Measurements from ENCODE around the gene ANXA8.
"Not testable (repeated sequence)": the region's sequence is repeated elsewhere in the genome, so short reads cannot be mapped to it uniquely, and the experiment has no call there.

The ANXA8 gene

GRCh38 chr10:47483923-47484322 lies at the start of gene ANXA8:
Gene ANXA8, minus strand, starts transcription at chr10:47484115. Its CDS starts 182 bp downstream, at chr10:47483933.
- H3K27ac ChIP-seq: not testable (repeated sequence)

GRCh38 chr10:47523475-47523874 lies 39.6 kb upstream of the ANXA8 start, which contains the start of gene AGAP9:
Gene AGAP9, minus strand, starts transcription at chr10:47523638. Its CDS starts 112 bp downstream, at chr10:47523526.
- not testable (repeated sequence) for H3K27ac ChIP-seq

- H3K27ac ChIP-seq: peak overlapping the region; percentile 56
Measured at GRCh38 chr10:47502313-47502712, 18.4 kb upstream of the ANXA8 start.

GRCh38 chr10:47494226-47494625 lies 10.3 kb upstream of the ANXA8 start:
- not testable (repeated sequence) for H3K27ac ChIP-seq

GRCh38 chr10:47491600-47491999 lies 7.7 kb upstream of the ANXA8 start, which contains the start of gene FAM25G:
Gene FAM25G, minus strand, starts transcription at chr10:47491700. Its CDS starts 26 bp downstream, at chr10:47491674.
- not testable (repeated sequence) for H3K27ac ChIP-seq

- not testable (repeated sequence) for H3K27ac ChIP-seq
Measured at GRCh38 chr10:47489630-47490029, 5.7 kb upstream of the ANXA8 start.

- H3K27ac ChIP-seq: not testable (repeated sequence)
Measured at GRCh38 chr10:47485943-47486342, 2.0 kb upstream of the ANXA8 start.

- not testable (repeated sequence) for H3K27ac ChIP-seq
Measured at GRCh38 chr10:47484786-47485185, 871 bp upstream of the ANXA8 start.

- H3K27ac ChIP-seq: not testable (repeated sequence)
Measured at GRCh38 chr10:47482367-47482766, 1.5 kb downstream of the ANXA8 start.

GRCh38 chr10:47481768-47482181 lies 2.1 kb downstream of the ANXA8 start:
- H3K27ac ChIP-seq: not testable (repeated sequence)

- H3K27ac ChIP-seq: not testable (repeated sequence)
Measured at GRCh38 chr10:47481182-47481766, 2.6 kb downstream of the ANXA8 start.

- not testable (repeated sequence) for H3K27ac ChIP-seq
Measured at GRCh38 chr10:47480133-47480532, 3.8 kb downstream of the ANXA8 start.

- H3K27ac ChIP-seq: not testable (repeated sequence)
Measured at GRCh38 chr10:47478114-47478513, 5.8 kb downstream of the ANXA8 start.

- H3K27ac ChIP-seq: not testable (repeated sequence)
Measured at GRCh38 chr10:47477078-47477477, 6.8 kb downstream of the ANXA8 start.

GRCh38 chr10:47475101-47475500 lies 8.8 kb downstream of the ANXA8 start:
- H3K27ac ChIP-seq: not testable (repeated sequence)

GRCh38 chr10:47473516-47473915 lies 10.4 kb downstream of the ANXA8 start:
- H3K27ac ChIP-seq: not testable (repeated sequence)

GRCh38 chr10:47472647-47473046 lies 11.3 kb downstream of the ANXA8 start:
- H3K27ac ChIP-seq: not testable (repeated sequence)

GRCh38 chr10:47472072-47472471 lies 11.8 kb downstream of the ANXA8 start:
- H3K27ac ChIP-seq: not testable (repeated sequence)

GRCh38 chr10:47468731-47469528 lies 15.0 kb downstream of the ANXA8 start:
- H3K27ac ChIP-seq: not testable (repeated sequence)

- H3K27ac ChIP-seq: not testable (repeated sequence)
Measured at GRCh38 chr10:47467957-47468356, 16.0 kb downstream of the ANXA8 start.

GRCh38 chr10:47467458-47467857 lies 16.5 kb downstream of the ANXA8 start:
- not testable (repeated sequence) for H3K27ac ChIP-seq

GRCh38 chr10:47465216-47465917 lies 18.5 kb downstream of the ANXA8 start:
- not testable (repeated sequence) for H3K27ac ChIP-seq

Data from C4-2B (cell line).